Fibroblast of peridontal ligament (primary cell): Measurements from ENCODE around the gene CELSR2.
A peak's percentile ranks its signal among the peaks of the same experiment; 100 is the strongest.

Experiments
- DNase-seq: peaks from one replicate; pipeline ENCODE4 v3.0.0-alpha.2; 2010; ENCODE audit errors: extremely low read depth

The CELSR2 gene

DNA sequence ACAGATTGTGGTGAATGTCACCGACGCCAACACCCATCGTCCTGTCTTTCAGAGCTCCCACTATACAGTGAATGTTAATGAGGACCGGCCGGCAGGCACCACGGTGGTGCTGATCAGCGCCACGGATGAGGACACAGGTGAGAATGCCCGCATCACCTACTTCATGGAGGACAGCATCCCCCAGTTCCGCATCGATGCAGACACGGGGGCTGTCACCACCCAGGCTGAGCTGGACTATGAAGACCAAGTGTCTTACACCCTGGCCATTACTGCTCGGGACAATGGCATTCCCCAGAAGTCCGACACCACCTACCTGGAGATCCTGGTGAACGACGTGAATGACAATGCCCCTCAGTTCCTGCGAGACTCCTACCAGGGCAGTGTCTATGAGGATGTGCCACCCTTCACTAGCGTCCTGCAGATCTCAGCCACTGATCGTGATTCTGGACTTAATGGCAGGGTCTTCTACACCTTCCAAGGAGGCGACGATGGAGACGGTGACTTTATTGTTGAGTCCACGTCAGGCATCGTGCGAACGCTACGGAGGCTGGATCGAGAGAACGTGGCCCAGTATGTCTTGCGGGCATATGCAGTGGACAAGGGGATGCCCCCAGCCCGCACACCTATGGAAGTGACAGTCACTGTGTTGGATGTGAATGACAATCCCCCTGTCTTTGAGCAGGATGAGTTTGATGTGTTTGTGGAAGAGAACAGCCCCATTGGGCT lies 3.0 kb downstream of the CELSR2 start:
- DNase-seq: no peak

DNA sequence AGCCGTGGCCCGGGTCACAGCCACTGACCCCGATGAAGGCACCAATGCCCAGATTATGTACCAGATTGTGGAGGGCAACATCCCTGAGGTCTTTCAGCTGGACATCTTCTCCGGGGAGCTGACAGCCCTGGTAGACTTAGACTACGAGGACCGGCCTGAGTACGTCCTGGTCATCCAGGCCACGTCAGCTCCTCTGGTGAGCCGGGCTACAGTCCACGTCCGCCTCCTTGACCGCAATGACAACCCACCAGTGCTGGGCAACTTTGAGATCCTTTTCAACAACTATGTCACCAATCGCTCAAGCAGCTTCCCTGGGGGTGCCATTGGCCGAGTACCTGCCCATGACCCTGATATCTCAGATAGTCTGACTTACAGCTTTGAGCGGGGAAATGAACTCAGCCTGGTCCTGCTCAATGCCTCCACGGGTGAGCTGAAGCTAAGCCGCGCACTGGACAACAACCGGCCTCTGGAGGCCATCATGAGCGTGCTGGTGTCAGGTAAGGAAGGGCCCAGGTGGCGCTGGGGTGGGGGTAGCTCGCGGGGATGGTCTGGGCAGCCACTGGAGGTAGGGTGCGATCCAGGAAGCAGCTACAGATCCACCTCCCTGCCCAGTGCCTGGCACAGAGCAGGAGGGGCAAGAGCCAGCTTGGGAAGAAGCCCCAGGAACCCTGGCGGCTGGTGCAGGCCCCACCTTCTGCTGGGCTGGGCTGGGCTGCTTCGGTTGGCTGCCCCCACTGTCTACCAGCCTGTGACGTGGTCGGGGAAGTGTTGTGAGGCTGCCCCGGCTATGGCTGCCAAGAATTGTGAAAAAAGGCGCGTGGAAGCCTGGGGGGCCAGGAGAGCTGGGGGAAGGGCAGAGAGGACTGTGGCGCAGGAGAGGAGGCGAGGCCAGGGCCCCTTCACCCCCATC lies 3.8 kb downstream of the CELSR2 start:
- no peak for DNase-seq

DNA sequence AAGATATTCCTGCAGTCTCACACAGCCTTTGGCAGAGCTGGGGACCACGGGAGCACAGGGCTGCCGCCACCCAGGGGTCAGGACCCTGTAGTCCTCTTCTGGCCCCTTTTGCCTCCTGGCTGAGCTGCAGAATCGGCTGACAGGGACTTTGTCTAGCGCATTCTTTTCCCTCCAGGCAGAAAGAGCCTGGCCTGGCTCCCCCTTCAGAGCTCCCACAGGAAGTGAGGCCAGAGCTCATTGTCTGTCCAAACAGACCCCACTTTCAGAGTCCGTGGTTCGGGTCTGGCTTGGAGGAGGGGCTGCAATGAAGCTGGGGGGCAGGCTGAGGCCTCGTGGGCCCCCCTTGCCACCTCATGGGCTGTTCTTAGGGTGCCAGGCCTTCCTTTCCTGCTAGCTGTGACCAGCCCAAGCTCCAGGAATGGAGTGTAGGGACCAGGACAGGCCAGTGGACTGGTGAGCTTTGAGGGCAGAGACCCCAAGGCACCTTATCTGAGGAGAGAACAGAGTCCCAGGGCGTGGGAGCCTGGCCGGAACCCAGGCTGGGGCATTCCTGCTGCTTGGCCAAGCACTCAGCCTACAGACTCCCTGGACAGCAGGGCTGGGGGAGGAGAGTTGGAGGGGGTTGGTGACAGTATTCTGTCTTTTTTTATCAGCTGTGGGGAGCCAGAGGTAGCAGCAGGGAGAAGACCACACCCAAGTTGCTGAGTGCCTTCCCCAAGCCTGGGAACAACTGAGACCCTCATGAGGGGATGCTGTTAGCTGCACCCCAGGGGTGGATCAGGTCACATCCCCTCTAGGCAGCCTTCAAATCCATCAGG lies 4.7 kb downstream of the CELSR2 start:
- DNase-seq: no peak

DNA sequence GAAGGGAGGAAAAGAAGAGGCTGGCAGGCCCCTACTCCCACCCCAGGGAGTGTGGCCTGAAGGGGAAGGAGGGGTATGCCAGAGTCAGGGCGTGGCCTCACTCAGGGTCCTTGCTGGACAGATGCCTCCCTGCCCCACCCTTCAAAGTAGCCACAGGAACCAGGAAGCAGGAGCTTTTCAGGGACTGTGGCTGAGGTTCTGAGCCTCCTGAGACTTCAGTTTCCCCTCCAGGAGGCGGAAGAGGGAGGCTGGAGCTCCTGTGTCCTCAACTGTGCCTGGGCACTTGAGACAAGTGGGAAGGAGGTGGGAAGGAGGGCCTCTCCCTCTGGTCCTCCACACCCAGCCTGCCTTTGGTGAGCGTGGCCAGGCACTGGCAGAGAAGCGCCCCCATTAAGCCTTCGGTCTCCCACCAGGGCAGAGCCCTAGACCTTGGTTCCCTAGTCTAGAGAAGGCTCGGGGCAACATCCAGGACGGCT lies 5.3 kb downstream of the CELSR2 start:
- no peak for DNase-seq

DNA sequence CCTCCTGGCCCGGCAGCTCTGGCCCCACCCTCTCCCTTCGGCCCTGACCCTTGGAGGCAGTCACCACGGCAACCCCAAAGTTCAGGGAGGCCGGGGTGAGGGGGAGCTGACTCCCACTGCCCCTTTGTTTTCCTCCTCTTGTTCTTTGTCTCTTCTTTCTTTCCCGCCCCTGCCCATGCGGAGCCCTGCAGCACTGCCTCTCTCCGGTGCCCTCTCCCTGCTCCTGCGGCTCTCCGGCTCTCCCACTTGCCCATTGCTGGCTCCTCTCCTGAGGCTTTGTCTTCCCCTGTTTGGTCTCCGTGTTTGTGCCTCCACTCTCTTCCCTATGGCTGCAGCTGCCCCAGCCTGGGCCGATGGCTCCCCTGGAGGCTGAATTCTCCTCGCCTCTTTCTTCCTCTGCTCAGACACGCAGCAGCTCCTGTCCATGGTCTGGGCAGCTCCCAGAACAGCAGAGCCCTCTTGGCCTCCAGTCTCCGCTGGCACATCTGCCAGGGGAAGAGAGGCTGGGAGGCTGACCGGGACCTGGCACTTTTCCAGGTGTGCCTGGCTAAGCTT lies 5.8 kb downstream of the CELSR2 start:
- DNase-seq: no peak

DNA sequence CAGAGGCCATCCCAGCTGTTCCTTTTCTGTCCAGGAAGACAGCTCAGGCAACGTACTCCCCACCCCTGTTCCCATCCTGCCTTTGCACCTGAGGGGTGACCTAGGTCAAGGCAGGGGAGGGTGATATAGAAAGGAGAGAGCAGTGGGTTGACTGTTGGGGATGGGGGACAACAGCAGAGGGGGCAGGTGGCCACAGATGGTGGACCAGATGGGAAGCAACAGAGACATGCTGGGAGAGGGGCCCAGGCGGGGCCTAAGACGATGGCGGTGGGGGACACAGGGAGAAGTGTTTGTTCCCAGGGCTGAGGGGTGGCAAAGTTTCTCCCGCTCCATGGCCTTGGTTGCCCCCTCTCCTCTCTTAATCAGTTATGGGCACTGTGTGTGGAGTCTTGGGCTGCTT lies 6.3 kb downstream of the CELSR2 start:
- no peak for DNase-seq

DNA sequence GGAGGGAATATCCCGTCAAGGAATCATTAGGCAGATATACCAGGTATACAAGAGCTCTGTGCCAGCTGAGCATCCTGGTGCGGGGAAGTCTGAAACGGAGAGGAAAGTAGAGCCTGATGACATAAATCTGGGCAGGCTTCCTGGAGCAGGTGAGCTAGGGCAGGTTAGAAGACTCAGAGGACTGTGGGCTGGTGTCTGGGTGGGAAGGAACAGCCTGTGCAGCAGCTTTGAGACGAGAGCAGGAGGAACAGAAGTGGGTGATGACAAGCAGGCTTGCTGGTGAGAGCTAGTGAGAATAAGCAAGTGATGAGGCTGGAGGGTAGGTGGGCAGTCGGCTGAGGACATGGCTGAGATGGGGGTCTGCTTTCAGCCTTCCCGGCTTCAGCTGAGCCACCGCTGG lies 6.7 kb downstream of the CELSR2 start:
- DNase-seq: no peak

DNA sequence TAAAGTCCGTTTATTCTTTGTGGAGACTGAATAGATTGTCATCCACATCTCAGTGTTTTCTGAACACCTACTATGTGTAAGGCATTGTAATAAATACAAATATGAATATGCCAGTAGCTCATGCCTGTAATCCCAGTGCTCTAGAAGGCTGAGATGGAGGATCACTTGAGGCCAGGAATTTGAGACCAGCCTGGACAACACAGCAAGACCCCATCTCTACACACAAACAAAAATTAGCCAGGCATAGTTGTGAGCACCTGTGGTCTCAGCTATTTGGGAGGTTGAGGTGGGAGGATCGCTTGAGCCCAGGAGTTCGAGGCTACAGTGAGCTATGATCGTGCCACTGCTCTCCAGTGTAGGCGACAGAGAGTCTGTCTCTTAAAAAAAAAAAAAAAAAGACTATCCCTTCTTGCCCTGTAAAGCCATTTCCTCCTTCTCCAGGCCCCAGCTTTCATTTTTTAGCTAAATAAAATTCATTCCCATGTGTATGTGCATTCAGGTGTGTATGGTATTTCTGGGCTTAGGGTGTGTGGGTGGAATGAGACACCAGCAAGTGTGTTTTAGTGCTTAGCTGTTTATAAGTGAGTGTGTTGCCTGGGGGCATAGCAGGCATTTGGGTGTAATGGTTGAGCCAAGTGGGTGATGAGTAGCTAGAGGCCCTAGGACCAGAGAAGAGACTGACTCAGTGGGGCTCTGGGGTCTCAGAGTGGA lies 7.8 kb downstream of the CELSR2 start:
- no peak for DNase-seq

DNA sequence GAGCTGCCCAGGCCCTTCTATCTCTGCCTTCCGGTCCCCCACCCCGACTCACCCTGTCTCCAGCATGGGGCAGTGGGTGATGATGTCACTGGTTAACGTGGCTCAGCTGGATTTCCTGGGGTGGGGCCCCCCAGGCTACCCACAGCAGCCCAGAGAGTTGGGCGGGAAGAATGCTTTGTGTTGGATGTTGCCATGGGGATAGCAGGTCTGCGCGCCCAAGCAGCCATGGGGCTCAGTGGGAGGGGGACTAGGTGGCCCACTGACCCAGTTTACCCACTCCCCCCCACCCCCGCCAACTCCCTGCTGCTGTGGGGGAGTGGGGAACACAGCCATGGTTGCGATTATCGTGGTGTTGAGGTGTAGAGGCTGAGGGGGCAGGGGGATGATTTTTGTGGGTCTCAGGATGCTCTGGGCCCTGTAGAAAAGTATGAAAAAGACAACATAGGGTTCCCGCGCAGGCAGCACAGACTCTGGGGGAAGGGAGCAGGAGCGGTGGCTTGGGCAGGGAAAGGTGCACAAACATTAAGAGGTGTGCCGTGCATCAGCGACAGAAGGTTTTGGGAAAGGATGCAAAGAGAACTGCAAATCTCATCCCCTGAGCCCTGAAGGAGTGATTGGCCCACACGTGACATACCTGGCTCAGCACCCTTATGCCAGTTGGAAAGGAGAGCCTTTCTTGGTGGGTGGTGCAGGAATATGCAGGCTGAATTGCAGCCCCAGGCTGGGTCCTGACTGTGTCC lies 8.5 kb downstream of the CELSR2 start:
- DNase-seq: no peak

DNA sequence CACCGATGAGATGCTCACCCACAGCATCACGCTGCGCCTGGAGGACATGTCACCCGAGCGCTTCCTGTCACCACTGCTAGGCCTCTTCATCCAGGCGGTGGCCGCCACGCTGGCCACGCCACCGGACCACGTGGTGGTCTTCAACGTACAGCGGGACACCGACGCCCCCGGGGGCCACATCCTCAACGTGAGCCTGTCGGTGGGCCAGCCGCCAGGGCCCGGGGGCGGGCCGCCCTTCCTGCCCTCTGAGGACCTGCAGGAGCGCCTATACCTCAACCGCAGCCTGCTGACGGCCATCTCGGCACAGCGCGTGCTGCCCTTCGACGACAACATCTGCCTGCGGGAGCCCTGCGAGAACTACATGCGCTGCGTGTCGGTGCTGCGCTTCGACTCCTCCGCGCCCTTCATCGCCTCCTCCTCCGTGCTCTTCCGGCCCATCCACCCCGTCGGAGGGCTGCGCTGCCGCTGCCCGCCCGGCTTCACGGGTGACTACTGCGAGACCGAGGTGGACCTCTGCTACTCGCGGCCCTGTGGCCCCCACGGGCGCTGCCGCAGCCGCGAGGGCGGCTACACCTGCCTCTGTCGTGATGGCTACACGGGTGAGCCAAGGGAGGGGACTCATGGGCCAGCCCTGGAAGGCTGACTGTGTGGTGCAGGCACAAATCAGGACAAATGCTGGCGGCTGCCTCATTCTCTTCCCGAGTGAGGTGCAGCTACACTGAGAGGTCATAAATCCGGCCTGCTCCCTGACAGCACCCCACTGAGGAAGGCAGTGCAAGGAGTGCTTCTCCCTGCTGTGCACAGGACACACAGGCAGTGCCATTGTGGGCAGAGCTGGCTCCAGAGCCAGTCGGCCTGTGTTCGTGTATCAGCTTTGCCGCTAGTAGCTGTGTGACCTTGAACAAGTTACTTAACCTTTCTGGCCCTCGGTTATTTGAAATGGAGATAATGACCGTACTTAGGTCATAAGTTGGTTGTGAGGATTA lies 9.4 kb downstream of the CELSR2 start:
- no peak for DNase-seq

DNA sequence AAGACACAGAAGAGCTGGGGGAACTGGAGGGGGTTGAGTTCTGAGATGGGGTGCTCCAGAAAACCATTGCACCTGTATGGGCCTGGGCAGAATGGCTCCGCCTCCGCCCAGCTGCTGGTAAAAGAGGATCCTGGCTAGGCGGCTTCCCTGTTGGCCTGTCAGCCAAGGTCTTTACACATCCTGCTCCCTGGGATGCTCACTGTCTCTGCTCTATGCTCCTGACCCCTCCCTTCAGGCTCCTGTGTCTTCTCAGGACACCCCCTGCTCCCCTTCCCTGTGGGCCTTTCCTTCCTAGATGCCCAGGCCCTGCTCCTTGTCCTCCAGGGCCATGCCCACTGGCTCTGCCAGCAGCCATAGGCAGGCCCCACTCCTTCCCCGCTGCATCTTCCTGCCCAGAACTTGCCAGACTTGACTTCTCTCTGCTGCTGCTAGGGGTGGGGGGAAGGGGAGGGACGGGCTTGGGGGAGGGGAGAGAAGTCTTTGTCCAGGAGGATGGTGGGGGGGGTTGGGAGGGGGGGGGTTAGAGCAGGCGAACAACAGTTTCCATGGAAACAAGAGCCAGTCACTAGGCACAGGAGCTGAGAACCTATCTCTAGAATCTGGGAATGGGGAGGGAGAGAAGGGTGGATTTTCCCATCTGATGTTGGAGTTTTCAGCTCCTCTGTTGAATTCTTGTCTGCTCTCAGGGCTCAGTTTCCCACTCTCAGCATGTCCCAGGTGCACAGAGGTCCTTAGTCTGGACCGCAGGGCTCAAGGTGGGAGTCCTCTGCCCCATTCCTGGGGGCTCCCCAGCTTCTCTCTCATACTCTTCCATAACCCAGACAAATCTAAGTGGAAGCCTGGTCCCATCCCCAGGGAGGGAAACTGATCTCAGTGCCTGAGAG lies 10.6 kb downstream of the CELSR2 start:
- no peak for DNase-seq

DNA sequence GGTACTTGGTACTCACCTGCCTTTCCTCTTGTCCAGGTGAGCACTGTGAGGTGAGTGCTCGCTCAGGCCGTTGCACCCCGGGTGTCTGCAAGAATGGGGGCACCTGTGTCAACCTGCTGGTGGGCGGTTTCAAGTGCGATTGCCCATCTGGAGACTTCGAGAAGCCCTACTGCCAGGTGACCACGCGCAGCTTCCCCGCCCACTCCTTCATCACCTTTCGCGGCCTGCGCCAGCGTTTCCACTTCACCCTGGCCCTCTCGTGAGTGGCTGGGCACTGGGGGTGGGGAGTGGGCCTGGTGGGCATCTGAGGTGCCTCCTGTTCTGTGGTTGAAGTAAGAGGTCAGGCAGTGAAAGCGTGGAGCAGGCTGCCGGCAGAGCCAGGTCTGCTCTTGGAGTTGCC lies 11.7 kb downstream of the CELSR2 start:
- no peak for DNase-seq

DNA sequence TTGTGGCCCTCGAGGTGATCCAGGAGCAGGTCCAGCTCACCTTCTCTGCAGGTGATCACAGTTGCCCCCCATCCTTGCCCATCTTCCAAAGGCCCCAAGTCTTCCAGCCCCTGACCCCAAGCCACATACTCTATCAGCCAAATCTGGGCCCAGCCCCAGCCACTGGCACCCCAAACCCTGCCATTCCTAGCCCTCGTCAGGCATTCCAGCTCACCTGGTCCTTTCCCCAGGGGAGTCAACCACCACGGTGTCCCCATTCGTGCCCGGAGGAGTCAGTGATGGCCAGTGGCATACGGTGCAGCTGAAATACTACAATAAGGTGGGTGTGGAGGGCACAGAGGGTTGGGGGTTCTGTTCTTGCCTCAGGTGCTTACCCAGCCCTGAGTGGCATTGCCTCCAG lies 12.2 kb downstream of the CELSR2 start:
- no peak for DNase-seq

DNA sequence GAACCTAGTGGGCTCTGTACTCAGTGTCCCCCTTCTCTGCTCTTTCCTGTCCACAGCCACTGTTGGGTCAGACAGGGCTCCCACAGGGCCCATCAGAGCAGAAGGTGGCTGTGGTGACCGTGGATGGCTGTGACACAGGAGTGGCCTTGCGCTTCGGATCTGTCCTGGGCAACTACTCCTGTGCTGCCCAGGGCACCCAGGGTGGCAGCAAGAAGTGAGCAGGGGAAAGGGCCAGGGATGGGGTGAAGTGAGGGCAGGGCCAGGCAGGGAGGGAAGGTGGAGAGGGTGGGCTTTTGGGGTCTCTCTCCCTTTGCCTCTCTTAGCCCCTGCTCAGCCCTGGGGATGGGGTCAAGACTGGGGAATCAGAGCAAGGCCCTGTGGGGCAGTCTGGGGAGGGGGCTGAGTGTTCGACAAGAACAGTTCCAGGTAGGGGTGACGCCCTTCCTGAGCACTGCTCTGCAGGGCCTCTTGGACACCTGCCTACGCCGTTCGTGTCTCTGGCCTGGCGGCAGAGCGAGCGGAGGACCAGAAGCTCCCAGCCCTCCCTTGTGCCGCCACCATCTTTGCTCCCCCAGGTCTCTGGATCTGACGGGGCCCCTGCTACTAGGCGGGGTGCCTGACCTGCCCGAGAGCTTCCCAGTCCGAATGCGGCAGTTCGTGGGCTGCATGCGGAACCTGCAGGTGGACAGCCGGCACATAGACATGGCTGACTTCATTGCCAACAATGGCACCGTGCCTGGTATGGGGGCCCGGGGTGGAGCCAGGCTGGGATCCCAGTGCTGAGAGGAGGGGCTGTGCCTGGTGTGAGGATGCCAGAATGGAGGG lies 13.1 kb downstream of the CELSR2 start:
- no peak for DNase-seq

DNA sequence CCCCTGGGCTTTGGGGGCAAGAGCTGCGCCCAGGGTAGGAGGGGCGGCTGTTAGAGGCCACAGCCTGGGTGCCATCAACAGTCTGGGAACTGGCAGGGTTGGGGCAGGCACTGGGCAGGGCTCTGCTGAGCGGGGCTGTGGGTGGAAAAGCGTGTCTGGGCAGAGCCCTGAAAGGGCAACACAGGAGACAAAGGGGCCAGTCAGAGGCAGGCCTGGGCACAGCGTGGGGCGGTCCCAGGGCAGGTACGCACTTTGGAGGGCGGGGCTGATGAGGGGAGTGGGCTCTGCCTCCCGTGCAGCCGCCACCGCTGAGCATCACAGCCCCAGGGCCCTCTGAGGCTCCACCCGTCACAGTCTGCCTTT lies 13.9 kb downstream of the CELSR2 start:
- no peak for DNase-seq

DNA sequence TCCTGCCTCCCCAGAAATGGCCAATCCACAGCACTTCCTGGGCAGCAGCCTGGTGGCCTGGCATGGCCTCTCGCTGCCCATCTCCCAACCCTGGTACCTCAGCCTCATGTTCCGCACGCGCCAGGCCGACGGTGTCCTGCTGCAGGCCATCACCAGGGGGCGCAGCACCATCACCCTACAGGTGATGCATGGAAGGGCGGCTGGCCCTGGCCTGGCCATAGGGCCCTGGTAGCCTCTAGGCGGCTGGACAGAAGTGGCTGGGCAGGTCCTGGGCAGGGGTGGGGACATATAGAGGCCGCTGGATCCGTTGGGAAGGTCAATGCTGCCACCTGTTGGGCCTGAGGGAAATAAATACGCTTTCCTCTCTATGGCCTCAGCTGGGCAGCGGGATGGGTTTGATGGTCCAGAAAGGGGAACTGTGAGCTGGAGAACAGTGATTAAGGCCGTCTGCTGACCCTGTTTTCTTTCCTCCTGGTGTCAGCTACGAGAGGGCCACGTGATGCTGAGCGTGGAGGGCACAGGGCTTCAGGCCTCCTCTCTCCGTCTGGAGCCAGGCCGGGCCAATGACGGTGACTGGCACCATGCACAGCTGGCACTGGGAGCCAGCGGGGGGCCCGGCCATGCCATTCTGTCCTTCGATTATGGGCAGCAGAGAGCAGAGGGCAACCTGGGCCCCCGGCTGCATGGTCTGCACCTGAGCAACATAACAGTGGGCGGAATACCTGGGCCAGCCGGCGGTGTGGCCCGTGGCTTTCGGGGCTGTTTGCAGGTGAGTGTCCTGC lies 14.4 kb downstream of the CELSR2 start:
- DNase-seq: peak; percentile 57

DNA sequence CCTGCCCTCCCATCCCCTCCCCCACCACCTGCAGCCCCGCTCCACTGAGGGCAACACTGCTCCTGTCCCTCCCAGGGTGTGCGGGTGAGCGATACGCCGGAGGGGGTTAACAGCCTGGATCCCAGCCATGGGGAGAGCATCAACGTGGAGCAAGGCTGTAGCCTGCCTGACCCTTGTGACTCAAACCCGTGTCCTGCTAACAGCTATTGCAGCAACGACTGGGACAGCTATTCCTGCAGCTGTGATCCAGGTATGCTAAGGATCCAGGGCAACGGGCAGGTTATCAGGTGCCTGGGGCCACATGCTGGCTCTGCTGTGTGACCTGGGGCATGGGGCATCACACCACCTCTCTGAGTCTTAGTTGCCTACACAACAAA lies 15.0 kb downstream of the CELSR2 start:
- no peak for DNase-seq
